Stimulated activated CD4-positive, alpha-beta T cell treated with anti-CD3 and anti-CD28 coated beads, TNF-alpha, amount 100 ng/mL, for 1 hour (primary cell): ENCODE data around the gene LARGE1.

Source experiments
- DNase-seq, 3 donors: peaks; one replicate each; pipeline ENCODE4 v3.0.0-alpha.2; 2020; ENCODE audit warnings: low read depth in 3 of 3, low spot score in 1 of 3

Gene LARGE1

GRCh38 chr22:33737662-33738061 lies 182.6 kb downstream of the LARGE1 start:
- DNase-seq: no peak

DNA sequence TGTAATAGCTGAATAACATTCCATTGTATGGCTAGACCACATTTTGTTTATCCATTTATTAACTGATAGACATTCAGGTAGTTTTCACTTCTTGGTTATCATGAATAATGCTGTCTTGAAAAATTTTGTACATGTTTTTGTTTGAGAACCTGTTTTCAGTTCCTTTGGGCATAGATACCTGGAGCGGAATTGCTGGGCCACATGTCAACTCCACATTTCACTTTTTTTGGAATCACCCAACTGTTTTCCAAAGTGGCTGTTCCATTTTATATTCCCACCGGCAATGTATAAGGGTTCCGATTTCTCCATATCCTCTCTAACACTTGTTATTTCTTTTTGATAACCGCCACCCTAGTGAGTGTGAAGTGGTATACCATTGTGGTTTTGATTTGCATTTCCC lies 184.3 kb downstream of the LARGE1 start:
- no peak for DNase-seq

DNA sequence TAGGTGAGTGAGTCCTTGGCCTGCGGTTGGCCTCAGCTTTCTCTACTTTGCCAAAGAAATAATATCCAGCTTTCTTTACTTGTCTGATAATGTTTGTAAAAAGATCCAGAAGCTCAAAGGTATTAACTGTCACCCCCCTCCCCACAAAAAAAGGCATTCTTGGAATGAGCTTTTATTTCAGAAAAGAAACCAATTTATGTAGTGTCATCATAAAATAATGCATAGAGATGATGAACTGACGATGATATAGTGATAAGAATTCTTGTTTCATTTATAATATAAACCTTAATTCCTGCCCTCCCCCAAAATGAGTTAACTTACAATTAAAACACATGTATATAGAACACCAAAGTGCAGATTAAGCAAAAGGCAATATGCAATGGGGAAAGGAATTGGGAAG lies 191.4 kb downstream of the LARGE1 start:
- no peak for DNase-seq

DNA sequence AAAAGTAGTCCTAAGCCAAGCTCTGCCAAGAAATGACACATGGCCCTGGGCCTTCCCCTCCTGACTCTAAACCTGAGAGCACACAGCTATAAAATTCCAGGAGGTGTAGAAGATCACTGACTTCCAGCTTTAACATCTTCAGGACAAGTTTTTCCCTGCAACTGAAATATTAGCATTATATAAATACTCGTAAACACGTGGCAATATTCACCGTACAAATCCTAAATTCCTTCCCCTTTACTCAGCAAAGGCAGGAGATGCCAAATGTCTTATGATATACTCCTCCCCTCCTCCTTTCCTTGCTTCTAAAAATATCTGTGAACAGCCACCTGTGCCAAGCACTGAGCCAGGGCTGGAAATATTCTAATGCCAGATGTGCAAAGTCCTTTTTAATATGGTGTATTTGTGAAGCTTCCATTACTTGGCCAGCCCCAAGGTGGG lies 194.0 kb downstream of the LARGE1 start:
- DNase-seq: no peak

DNA sequence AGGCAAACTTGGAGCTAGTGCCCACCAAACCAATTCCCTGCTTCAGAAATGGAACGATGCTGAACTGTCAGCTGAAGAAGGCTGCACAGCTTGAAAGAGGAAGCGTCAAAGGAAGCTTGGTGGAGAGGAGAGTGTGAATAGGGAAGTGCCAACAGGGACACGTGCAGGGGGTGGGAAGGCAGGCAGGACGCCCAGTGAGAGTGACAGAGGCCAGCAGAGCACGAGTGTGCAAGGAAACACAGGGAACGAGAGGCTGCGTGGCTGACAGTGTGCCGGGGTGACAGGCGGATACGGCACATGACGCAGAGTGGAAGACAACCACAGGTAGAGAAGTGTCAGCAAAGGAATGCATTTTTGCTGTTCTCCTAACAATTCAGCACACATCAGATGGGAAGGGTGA lies 196.4 kb downstream of the LARGE1 start:
- DNase-seq: no peak

DNA sequence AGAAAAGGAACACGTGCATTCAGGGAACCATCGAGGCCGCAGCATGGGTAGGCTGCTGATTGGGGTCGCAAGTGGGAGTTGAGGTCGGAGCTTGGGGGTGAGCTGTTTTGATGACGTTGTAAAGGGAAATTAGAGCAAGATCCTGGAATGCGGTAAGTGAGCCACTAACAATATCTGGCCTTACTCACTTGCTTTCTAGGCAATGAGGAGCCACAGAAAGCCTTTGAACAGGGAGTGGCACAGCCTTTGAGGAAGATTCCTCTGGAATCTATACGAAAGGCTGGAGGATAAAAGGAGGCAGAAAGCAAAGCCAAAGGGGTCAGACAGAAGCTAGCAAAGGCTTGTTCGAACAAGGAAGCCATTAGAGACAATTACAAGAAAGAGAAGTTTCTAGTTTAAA lies 197.5 kb downstream of the LARGE1 start:
- no peak for DNase-seq

- no peak for DNase-seq
Observed at GRCh38 chr22:33720166-33720878, 200.0 kb downstream of the LARGE1 start.

DNA sequence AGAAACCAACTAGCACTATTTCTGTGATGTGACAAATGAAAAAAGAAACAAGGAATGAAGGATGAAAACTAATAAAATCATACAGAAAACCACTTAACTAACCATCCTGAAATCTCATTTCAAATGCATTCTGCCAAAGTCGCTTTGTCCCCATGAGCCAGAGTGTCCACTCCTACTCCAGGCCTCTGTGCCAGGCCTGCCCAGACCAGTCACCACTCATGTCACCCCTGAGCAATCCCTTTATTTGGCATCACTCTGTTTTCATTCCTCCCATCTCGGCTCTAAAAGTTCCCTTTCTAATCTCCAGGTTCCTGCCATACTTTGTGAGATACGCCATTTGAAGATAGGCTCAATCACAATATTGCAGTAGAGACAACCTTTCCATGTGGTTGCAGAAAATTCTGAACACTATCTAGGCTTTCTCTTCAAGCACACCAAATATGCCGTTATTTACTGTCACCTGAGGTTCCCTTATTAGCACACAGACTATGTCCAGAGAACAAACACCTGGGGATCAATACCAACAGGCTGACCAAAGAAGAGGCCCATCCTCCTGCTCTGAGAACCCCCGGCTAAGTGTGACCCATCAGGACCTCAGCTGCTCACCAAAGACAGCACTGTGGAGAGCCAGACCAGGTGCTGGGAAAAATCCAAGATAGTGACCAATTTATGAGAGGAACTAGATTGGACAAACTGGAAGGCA lies 202.4 kb downstream of the LARGE1 start:
- no peak for DNase-seq

DNA sequence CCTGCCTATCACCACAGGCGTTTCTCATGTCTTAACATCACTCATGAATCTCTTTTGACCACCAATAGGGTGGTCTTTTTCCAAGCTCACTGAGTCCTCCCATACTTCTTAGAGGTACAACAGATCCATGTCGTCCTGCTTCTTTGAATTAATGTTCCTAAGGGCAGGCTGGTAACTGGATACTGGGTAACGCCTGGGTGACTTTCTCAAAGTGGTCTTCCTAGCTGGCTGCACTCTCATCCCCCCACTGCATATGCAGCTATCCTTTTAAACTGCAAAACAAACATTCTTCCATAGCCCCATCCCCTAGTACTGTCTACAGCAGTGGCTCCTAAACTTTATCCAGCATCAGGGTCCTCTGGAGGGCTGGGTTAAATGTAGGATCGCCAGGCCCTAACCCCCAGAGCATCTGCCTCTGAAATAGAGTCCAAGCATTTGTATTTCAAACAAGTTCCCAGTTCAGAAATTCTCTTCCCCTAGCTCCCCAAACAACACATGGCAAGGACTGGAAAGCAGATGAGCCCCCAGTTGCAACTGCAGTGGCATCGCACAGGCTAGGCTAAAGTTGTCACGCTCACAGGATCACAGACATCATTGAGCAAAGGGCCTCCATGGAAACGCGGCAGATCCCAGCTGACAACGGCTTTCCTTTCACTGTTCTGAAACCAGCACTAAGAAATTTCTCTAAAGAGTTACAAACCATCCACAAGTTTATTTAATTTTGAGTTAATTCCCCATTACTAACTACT lies 204.9 kb downstream of the LARGE1 start:
- no peak for DNase-seq

DNA sequence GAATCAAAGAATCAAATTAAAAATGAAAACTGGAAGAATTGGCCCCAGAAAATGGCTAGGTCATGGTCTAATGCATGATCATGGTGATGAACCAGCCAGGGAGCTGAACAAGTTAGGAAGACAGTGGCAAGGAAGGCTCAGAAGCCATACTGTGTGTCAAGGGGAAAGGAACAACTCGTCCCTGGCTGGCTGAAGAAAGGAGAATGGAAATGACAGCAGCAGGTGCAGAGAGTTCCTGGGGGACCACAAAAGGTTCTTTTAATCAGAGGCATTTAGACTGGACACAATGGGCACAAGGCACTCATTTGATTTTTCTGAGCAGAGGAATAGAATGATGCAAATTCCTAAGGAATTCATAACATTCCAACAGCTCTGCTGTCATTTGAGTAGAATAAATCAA lies 209.9 kb downstream of the LARGE1 start:
- DNase-seq: no peak

DNA sequence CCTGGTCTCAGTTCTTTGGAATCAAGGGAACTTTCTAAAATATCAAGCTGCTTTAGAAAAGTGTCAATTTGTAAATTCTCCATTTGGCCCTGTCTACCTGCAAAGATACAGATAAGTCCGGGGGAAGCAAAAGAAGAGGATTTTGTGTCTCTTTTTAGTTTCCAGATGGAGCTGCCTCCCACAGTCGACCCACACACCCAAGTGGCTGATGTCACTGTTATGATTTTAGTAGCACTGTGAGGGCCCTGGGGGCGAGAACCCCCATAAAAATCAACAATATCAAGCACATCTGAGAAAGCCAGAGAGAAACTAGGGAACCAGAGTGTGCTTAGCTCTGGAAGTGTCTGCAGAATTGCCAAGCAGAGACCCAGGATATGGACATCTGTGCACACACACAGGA lies 212.7 kb downstream of the LARGE1 start:
- DNase-seq: no peak

GRCh38 chr22:33706100-33706499 lies 214.2 kb downstream of the LARGE1 start:
- DNase-seq: no peak

- no peak for DNase-seq
Observed at GRCh38 chr22:33699176-33699575, 221.1 kb downstream of the LARGE1 start.

DNA sequence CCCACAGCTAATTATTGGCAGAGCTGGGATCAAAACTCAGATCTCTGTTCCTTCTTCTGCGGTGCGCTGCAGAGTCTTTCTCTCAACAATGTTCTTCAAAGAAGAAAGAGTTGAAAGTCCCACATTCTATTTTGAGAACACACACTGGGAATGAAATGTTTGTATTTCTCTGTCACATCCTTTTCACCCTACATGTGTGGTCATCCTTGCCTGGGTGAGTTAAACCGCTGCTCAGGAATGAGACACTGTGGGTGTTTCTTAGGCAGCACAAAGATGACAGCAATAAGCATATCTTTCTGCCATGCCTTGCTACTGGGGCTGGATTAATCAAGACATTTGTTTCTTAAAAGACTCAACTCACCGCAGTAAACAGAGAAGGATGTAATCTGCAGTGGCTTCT lies 222.6 kb downstream of the LARGE1 start:
- DNase-seq: no peak

- no peak for DNase-seq
Observed at GRCh38 chr22:33691057-33691630, 229.1 kb downstream of the LARGE1 start.

DNA sequence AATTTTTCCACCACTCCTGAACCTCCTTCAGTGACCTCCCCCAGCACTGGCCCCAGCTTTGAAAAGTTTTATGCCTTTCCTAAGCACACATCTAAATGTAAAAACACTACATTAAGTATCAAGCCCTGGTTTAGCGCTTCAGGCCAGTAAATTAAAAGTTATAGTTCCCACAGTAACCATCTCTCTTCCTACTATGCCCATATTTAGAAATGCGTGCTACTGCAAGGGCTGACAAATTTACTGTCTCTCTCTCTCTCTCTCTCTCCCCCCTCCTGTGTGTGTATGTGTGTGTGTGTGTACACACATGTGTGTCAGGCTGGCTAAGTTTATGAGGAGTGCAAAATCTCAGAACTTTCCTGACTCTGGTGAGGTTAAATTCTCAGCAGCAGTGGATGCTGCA lies 231.4 kb downstream of the LARGE1 start:
- DNase-seq: no peak

- no peak for DNase-seq
Observed at GRCh38 chr22:33687464-33687863, 232.8 kb downstream of the LARGE1 start.

- no peak for DNase-seq
Observed at GRCh38 chr22:33684087-33684486, 236.2 kb downstream of the LARGE1 start.

- DNase-seq: no peak
Observed at GRCh38 chr22:33682927-33683326, 237.3 kb downstream of the LARGE1 start.

- no peak for DNase-seq
Observed at GRCh38 chr22:33680632-33681031, 239.6 kb downstream of the LARGE1 start.

GRCh38 chr22:33678523-33678922 lies 241.8 kb downstream of the LARGE1 start:
- no peak for DNase-seq

- no peak for DNase-seq
Observed at GRCh38 chr22:33677536-33677935, 242.7 kb downstream of the LARGE1 start.
